Measurements from ENCODE around the gene FOXF2.

GRCh38 chr6:1387876-1388629 is 1.3 kb upstream of the FOXF2 start:
- TF ChIP-seq, protein P1, sequence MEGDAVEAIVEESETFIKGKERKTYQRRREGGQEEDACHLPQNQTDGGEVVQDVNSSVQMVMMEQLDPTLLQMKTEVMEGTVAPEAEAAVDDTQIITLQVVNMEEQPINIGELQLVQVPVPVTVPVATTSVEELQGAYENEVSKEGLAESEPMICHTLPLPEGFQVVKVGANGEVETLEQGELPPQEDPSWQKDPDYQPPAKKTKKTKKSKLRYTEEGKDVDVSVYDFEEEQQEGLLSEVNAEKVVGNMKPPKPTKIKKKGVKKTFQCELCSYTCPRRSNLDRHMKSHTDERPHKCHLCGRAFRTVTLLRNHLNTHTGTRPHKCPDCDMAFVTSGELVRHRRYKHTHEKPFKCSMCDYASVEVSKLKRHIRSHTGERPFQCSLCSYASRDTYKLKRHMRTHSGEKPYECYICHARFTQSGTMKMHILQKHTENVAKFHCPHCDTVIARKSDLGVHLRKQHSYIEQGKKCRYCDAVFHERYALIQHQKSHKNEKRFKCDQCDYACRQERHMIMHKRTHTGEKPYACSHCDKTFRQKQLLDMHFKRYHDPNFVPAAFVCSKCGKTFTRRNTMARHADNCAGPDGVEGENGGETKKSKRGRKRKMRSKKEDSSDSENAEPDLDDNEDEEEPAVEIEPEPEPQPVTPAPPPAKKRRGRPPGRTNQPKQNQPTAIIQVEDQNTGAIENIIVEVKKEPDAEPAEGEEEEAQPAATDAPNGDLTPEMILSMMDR (IDR thresholded peaks at IDR 0.05), result no peak
- no peak for TF ChIP-seq POLR2A (IDR thresholded peaks at IDR 0.05)
